ENCODE data around the gene PIBF1. TPM values are rescaled to one million over a fixed set of nuclear protein-coding genes. Genes with fewer than 3 reads are reported as not detected.

The PIBF1 gene
- polyA plus RNA-seq, 3 donors, result 3.3 to 8.0 (median 4.7) TPM

DNA sequence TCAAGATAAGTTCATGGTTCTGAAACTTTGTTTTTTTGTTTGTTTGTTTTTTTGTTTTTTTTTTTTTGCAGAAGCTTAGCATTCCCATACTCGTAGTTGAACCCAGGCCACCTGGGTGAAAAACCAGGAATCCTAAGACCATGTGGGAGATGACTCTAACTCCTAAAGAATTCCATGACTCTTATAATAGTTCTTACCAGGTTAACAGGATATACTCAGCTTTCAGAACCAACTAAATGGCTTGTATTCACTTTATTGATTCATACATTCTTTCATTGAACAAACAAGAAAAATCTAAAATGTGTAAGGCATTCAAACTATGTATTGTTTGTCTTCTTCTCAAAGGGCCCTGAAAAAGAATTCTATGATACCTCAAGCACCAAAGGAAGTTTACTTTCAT lies 236.4 kb downstream of the PIBF1 start:
- H3K4me3 ChIP-seq (replicated peaks in 1 of 3; ENCODE audit: low read depth in 2 of 3, low read length in 3 of 3), result no peak overlapping the region
- H3K27ac ChIP-seq (ENCODE audit: low read depth in 1 of 2, low read length in 2 of 2), result no peak overlapping the region
- no peaks in the 10 kb centered on the region for H3K79me2 ChIP-seq (ENCODE audit: insufficient read depth, low read length)
- H4K20me1 ChIP-seq (ENCODE audit: insufficient read depth, low read length), result no peaks in the 10 kb centered on the region
- H3K9me3 ChIP-seq (replicated peaks in 1 of 2; ENCODE audit: control insufficient read depth in 1 of 2, insufficient read depth in 1 of 2, low read length in 2 of 2), result no peaks in the 10 kb centered on the region
- no peak overlapping the region for H3K27ac Mint-ChIP-seq
- H3K27me3 ChIP-seq (ENCODE audit: control insufficient read depth in 2 of 2, insufficient read depth in 2 of 2, low read length in 2 of 2), result no peaks in the 10 kb centered on the region
- no peak overlapping the region for H3K4me2 ChIP-seq (replicated peaks; ENCODE audit: extremely low read depth, low read length, poor library complexity, severe bottlenecking)
- H2AFZ ChIP-seq (ENCODE audit: insufficient read depth, low read depth, low read length, poor library complexity, severe bottlenecking), result no peak overlapping the region
- no peak for TF ChIP-seq CTCF (IDR thresholded peaks at IDR 0.05)
- intact Hi-C loops (cut with micrococcal nuclease), result no loop called here
- no peak overlapping the region for H3K4me3 Mint-ChIP-seq
- H3K9me3 Mint-ChIP-seq, result peaks cover 0 to 2% (median 0%) of the 10 kb centered on the region in 7 donors
- peaks cover 7 to 11% of the 10 kb centered on the region in 2 donors for H3K36me3 Mint-ChIP-seq
- H3K27me3 Mint-ChIP-seq (ENCODE audit: low read depth in 3 of 3), result peaks cover 0 to 3% (median 0%) of the 10 kb centered on the region in 3 donors
- no peaks in the 10 kb centered on the region for H3K4me1 ChIP-seq (ENCODE audit: control insufficient read depth in 1 of 2, insufficient read depth in 2 of 2, low read length in 2 of 2)
- no peak for DNase-seq
- no peaks in the 10 kb centered on the region for H3K4me1 Mint-ChIP-seq
- no peak overlapping the region for H3K9ac ChIP-seq (ENCODE audit: insufficient read depth, low read length, poor library complexity, severe bottlenecking)
- peaks cover 2 to 7% of the 10 kb centered on the region in 2 donors for H3K36me3 ChIP-seq (replicated peaks in 1 of 2; ENCODE audit: control insufficient read depth in 1 of 2, insufficient read depth in 2 of 2, low read length in 2 of 2)
- WGBS (ENCODE audit: insufficient coverage), result no CpG with 5 or more reads among the region's 1 CpG

DNA sequence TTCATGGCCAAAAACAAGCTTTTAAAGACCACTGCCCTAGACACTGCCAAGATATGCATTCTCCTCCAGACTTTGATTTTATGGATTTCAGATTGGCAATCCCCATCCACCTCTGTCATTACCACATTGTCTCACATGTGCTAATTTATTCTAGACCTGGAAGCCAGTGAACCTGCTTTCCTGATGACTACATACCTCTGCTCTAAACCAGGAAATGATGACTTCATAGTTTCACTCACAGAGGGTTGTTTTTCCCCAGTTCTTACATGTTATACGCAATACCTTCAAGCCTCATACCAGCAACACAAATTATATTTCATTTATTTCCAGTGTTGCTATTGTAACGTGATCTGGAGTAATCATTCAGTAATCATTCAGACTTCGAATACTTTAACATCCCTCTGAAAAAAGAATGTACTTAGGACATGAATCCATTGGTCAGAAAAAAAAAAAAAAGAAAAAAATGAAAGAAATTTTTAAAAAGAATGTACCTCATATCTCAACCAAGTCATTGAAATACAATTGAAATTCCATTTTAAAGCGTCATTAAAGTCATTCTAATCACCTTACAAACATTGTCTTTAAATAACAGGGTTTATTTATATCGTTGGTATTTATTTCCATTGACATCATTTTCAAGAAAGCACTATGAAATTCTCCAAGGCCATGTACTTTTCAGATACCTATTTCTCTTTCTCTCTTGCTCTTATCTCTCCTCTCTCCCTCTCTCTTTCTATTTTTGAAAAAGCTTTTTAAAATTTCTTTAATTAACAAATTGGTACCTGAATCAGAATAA lies 243.5 kb downstream of the PIBF1 start:
- no peaks in the 10 kb centered on the region for H3K36me3 Mint-ChIP-seq
- no peak overlapping the region for H3K27ac ChIP-seq (ENCODE audit: low read depth in 1 of 2, low read length in 2 of 2)
- H3K4me3 Mint-ChIP-seq, result no peak overlapping the region
- no peaks in the 10 kb centered on the region for H3K9me3 ChIP-seq (replicated peaks in 1 of 2; ENCODE audit: control insufficient read depth in 1 of 2, insufficient read depth in 1 of 2, low read length in 2 of 2)
- intact Hi-C loops (cut with micrococcal nuclease), result no loop called here
- H3K4me3 ChIP-seq (replicated peaks in 1 of 3; ENCODE audit: low read depth in 2 of 3, low read length in 3 of 3), result no peak overlapping the region
- no CpG with 5 or more reads among the region's 5 CpGs for WGBS (ENCODE audit: insufficient coverage)
- no peaks in the 10 kb centered on the region for H3K79me2 ChIP-seq (ENCODE audit: insufficient read depth, low read length)
- H3K27ac Mint-ChIP-seq, result no peak overlapping the region
- no peak for DNase-seq
- peaks cover 4% of the 10 kb centered on the region for H3K4me1 Mint-ChIP-seq
- no peaks in the 10 kb centered on the region for H4K20me1 ChIP-seq (ENCODE audit: insufficient read depth, low read length)
- no peak overlapping the region for H2AFZ ChIP-seq (ENCODE audit: insufficient read depth, low read depth, low read length, poor library complexity, severe bottlenecking)
- H3K36me3 ChIP-seq (replicated peaks in 1 of 2; ENCODE audit: control insufficient read depth in 1 of 2, insufficient read depth in 2 of 2, low read length in 2 of 2), result no peaks in the 10 kb centered on the region
- no peak overlapping the region for H3K9ac ChIP-seq (ENCODE audit: insufficient read depth, low read length, poor library complexity, severe bottlenecking)
- no peak overlapping the region for H3K4me2 ChIP-seq (replicated peaks; ENCODE audit: extremely low read depth, low read length, poor library complexity, severe bottlenecking)
- H3K9me3 Mint-ChIP-seq, result peaks cover 0 to 2% (median 0%) of the 10 kb centered on the region in 7 donors
- peaks cover 0 to 2% (median 0%) of the 10 kb centered on the region in 3 donors for H3K27me3 Mint-ChIP-seq (ENCODE audit: low read depth in 3 of 3)
- H3K27me3 ChIP-seq (ENCODE audit: control insufficient read depth in 2 of 2, insufficient read depth in 2 of 2, low read length in 2 of 2), result no peaks in the 10 kb centered on the region
- TF ChIP-seq CTCF (IDR thresholded peaks at IDR 0.05), result no peak
- no peaks in the 10 kb centered on the region for H3K4me1 ChIP-seq (ENCODE audit: control insufficient read depth in 1 of 2, insufficient read depth in 2 of 2, low read length in 2 of 2)

All from CD14-positive monocyte (primary cell).